GM23338 (cell line): ENCODE data around the gene COX8A.

ENCODE experiments used
- CREB1 ChIP-seq: fragments of 250-450 bp; sonication (Bioruptor Pico); IDR thresholded peaks from 2 replicates; pipeline ENCODE4 v1.5.0; 2020; ENCODE audit warnings: low read depth, mild to moderate bottlenecking, moderate library complexity
- CTCF ChIP-seq, 2 experiments: fragments of 200-600 bp in 1 of 2; sonication (generic) in 1 of 2; conservative IDR thresholded peaks; 2 replicates each; pipeline versions ENCODE4 v1.5.1 to v1.6.1; 2016 to 2017; ENCODE audit warnings: antibody characterized with exemption in 2 of 2, low read depth in 2 of 2, mild to moderate bottlenecking in 2 of 2, moderate library complexity in 1 of 2
- EZH2 ChIP-seq: fragments of 200-600 bp; sonication (generic); IDR thresholded peaks from one replicate; pipeline ENCODE4 v1.8.0; 2017; ENCODE audit warnings: antibody characterized with exemption, mild to moderate bottlenecking, low read depth; ENCODE audit not compliant: unreplicated experiment
- EZH2phosphoT487 ChIP-seq: fragments of 200-600 bp; sonication (generic); IDR thresholded peaks from one replicate; pipeline ENCODE4 v1.8.1; 2018; ENCODE audit warnings: antibody characterized with exemption; ENCODE audit not compliant: unreplicated experiment
- JUNB ChIP-seq: IDR thresholded peaks from one replicate; pipeline ENCODE4 v1.6.1; 2016; ENCODE audit warnings: antibody characterized with exemption; ENCODE audit not compliant: unreplicated experiment
- POLR2AphosphoS5 ChIP-seq: IDR thresholded peaks from 2 replicates; pipeline ENCODE4 v1.6.1; 2016; ENCODE audit warnings: antibody characterized with exemption, low read depth
- REST ChIP-seq: IDR thresholded peaks from one replicate; pipeline ENCODE4 v1.6.1; 2018; ENCODE audit warnings: antibody characterized with exemption; ENCODE audit not compliant: unreplicated experiment
- STAT1 ChIP-seq: IDR thresholded peaks from one replicate; pipeline ENCODE4 v1.6.1; 2016; ENCODE audit warnings: antibody characterized with exemption; ENCODE audit not compliant: unreplicated experiment
- ZNF114 ChIP-seq: fragments of 250-450 bp; sonication (Bioruptor Pico); IDR thresholded peaks from 2 replicates; pipeline ENCODE4 v1.5.0; 2020; ENCODE audit warnings: mild to moderate bottlenecking, moderate library complexity

GRCh38 chr11:64010783-64011182 lies 36.4 kb downstream of the COX8A start:
- no peak for TF ChIP-seq CTCF (conservative IDR thresholded peaks at IDR 0.05; ENCODE audit: low read depth in 2 of 2)
- no peak for TF ChIP-seq EZH2
- TF ChIP-seq ZNF114 = no peak
- TF ChIP-seq STAT1 = no peak
- TF ChIP-seq POLR2AphosphoS5 = no peak
- TF ChIP-seq REST = no peak
- no peak for TF ChIP-seq EZH2phosphoT487
- TF ChIP-seq CREB1 (CRISPR knock-in tag) = no peak
- no peak for TF ChIP-seq JUNB
